ENCODE measurements around the gene C12orf43. TPM values are rescaled to one million over a fixed set of nuclear protein-coding genes. Genes with fewer than 3 reads are reported as not detected.
"Not testable (repeated sequence)": the region's sequence is repeated elsewhere in the genome, so short reads cannot be mapped to it uniquely, and the experiment has no call there.

Gene C12orf43, protein sequence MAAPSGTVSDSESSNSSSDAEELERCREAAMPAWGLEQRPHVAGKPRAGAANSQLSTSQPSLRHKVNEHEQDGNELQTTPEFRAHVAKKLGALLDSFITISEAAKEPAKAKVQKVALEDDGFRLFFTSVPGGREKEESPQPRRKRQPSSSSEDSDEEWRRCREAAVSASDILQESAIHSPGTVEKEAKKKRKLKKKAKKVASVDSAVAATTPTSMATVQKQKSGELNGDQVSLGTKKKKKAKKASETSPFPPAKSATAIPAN
- 18.0 to 19.0 TPM (median 18.2 TPM) in 3 replicates for total RNA-seq

- Mint-ChIP-seq H3K27ac (peak within 1 kb of the TSS; percentile 99), H3K4me1 (peaks cover 16% of the 10 kb centered on the region), H3K9me3 (no peaks in the 10 kb centered on the region), H3K36me3 (no peaks in the 10 kb centered on the region), H3K4me3 (peak within 1 kb of the TSS; percentile 100), H3K27me3 (ENCODE audit: low read depth) (peaks cover 8% of the 10 kb centered on the region)
- no peak for TF ChIP-seq CTCF (IDR thresholded peaks at IDR 0.05; ENCODE audit: unreplicated experiment)
- peak; percentile 82 to 90 for DNase-seq (ENCODE audit: low spot score in 2 of 2, unreplicated experiment in 2 of 2)
Measured at GRCh38 chr12:121015825-121016766, at the start of gene C12orf43. Gene C12orf43 (minus strand): TSS chr12:121016487. CDS start chr12:121016474, 13 bp downstream.

DNA sequence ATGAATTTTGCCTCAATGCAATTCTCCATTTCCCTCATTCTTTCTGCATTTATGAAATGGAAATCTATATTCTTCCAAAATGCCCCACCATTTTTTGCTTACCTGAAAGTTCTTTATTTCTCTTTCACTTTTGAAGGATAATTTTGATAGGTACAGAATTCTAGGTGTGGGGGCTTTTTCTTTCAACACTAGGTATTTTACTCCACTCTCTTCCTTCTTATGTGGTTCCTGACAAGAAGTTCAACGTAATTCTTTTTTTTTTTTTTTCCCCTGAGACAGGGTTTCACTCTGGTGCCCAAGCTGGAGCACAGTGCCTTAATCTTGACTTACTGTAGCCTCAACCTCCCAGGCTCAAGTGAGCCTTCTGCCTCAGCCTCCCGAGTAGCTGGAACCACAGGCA is 49.1 kb upstream of the C12orf43 start:
- Mint-ChIP-seq H3K9me3 (no peaks in the 10 kb centered on the region), H3K4me1 (no peaks in the 10 kb centered on the region), H3K27me3 (ENCODE audit: low read depth) (peaks cover 17% of the 10 kb centered on the region), H3K36me3 (no peaks in the 10 kb centered on the region), H3K27ac (no peak overlapping the region), H3K4me3 (no peak overlapping the region)
- TF ChIP-seq CTCF (IDR thresholded peaks at IDR 0.05; ENCODE audit: unreplicated experiment), result no peak
- DNase-seq (ENCODE audit: low spot score in 2 of 2, unreplicated experiment in 2 of 2), result no peak

GRCh38 chr12:121064586-121064985 is 48.3 kb upstream of the C12orf43 start:
- H3K27me3 Mint-ChIP-seq (ENCODE audit: low read depth), result peaks cover 19% of the 10 kb centered on the region
- not testable (repeated sequence) for H3K27ac Mint-ChIP-seq; H3K36me3 Mint-ChIP-seq; H3K4me3 Mint-ChIP-seq; DNase-seq (ENCODE audit: low spot score in 2 of 2, unreplicated experiment in 2 of 2); H3K4me1 Mint-ChIP-seq; H3K9me3 Mint-ChIP-seq

- H3K27me3 Mint-ChIP-seq (ENCODE audit: low read depth), result peaks cover 19% of the 10 kb centered on the region
- DNase-seq (ENCODE audit: low spot score in 2 of 2, unreplicated experiment in 2 of 2), result no peak
Measured at GRCh38 chr12:121064116-121064515, 47.8 kb upstream of the C12orf43 start.

GRCh38 chr12:121062391-121063045 is 46.2 kb upstream of the C12orf43 start:
- no peaks in the 10 kb centered on the region for H3K9me3 Mint-ChIP-seq
- H3K4me1 Mint-ChIP-seq, result peaks cover 2% of the 10 kb centered on the region

More at GRCh38 chr12:121064116-121064515, 47.8 kb upstream of the C12orf43 start:
- Mint-ChIP-seq H3K4me1 (peaks cover 2% of the 10 kb centered on the region), H3K9me3 (no peaks in the 10 kb centered on the region), H3K4me3 (no peak overlapping the region), H3K27ac (no peak overlapping the region), H3K36me3 (no peaks in the 10 kb centered on the region)
- no peak for TF ChIP-seq CTCF (IDR thresholded peaks at IDR 0.05; ENCODE audit: unreplicated experiment)

More at GRCh38 chr12:121062391-121063045, 46.2 kb upstream of the C12orf43 start:
- H3K27ac Mint-ChIP-seq, result no peak overlapping the region
- peaks cover 19% of the 10 kb centered on the region for H3K27me3 Mint-ChIP-seq (ENCODE audit: low read depth)
- no peak for TF ChIP-seq CTCF (IDR thresholded peaks at IDR 0.05; ENCODE audit: unreplicated experiment)
- peak in 1 of 2 experiments; percentile 29 for DNase-seq (ENCODE audit: low spot score in 2 of 2, unreplicated experiment in 2 of 2)
- no peaks in the 10 kb centered on the region for H3K36me3 Mint-ChIP-seq
- H3K4me3 Mint-ChIP-seq, result no peak overlapping the region
